ENCODE measurements around the gene MGAT2. TPM values are rescaled to one million over a fixed set of nuclear protein-coding genes. Genes with fewer than 3 reads are reported as not detected.
"Not testable (repeated sequence)": the region's sequence is repeated elsewhere in the genome, so short reads cannot be mapped to it uniquely, and the experiment has no call there.

MGAT2 gene
- total and polyA plus RNA-seq, 4 experiments from 2014 or later: 35.7 to 58.7 (median 50.4) TPM

GRCh38 chr14:49607583-49607982 is 13.0 kb upstream of the MGAT2 start:
- Mint-ChIP-seq H3K4me3 (no peak overlapping the region), H3K27me3 (no peaks in the 10 kb centered on the region), H3K36me3 (peaks cover 3 to 18% of the 10 kb centered on the region in 2 donors), H3K4me1 (peaks cover 0 to 14% (median 4%) of the 10 kb centered on the region in 4 donors), H3K27ac (peak overlapping the region in 1 of 7 donors; percentile 69), H3K9me3 (no peaks in the 10 kb centered on the region)
- intact Hi-C loops (cut with micrococcal nuclease): no loop called here
- no peaks in the 10 kb centered on the region for H3K27me3 ChIP-seq (ENCODE audit: insufficient read depth, low read length)
- H3K4me3 ChIP-seq (ENCODE audit: low read length in 2 of 2): no peak overlapping the region
- H3K36me3 ChIP-seq (ENCODE audit: insufficient read depth, low read length): no peaks in the 10 kb centered on the region
- no peak overlapping the region for H3K27ac ChIP-seq (ENCODE audit: low read depth, low read length)
- POLR2A ChIA-PET (ENCODE audit: partially characterized antibody): interaction anchor here (1.0 kb wide), 1 partner anchor 13 kb away, joined by 5 read pairs; the partner anchor contains the start of genes MGAT2 and RPL36AL
- no peaks in the 10 kb centered on the region for H3K4me1 ChIP-seq (ENCODE audit: insufficient read depth, low read length)
- CTCF ChIA-PET (ENCODE audit: partially characterized antibody): interaction anchor here (1.0 to 2.0 kb wide), 4 partner anchors 9 to 245 kb away, joined by 3 to 10 read pairs (median 3); partner anchors contain the start of genes LRR1, MGAT2, NEMF and RPL36AL
- H3K9me3 ChIP-seq (ENCODE audit: control insufficient read depth in 1 of 2, low read length in 2 of 2): no peaks in the 10 kb centered on the region
- DNase-seq: no peak

GRCh38 chr14:49612251-49612650 is 8.3 kb upstream of the MGAT2 start:
- H3K4me1 ChIP-seq (ENCODE audit: insufficient read depth, low read length): peaks cover 3% of the 10 kb centered on the region
- Mint-ChIP-seq H3K4me3 (no peak overlapping the region), H3K4me1 (peaks cover 0 to 12% (median 4%) of the 10 kb centered on the region in 4 donors), H3K9me3 (no peaks in the 10 kb centered on the region), H3K36me3 (peaks cover under 1 to 18% of the 10 kb centered on the region in 2 donors), H3K27ac (no peak overlapping the region), H3K27me3 (no peaks in the 10 kb centered on the region)
- H3K27me3 ChIP-seq (ENCODE audit: insufficient read depth, low read length): no peaks in the 10 kb centered on the region
- H3K36me3 ChIP-seq (ENCODE audit: insufficient read depth, low read length): no peaks in the 10 kb centered on the region
- intact Hi-C loops (cut with micrococcal nuclease): no loop called here
- CTCF ChIA-PET (ENCODE audit: partially characterized antibody): interaction anchor here (1.2 to 3.1 kb wide), 2 partner anchors 8 to 22 kb away, joined by 3 to 9 read pairs; partner anchors contain the start of genes MGAT2 and RPL36AL
- POLR2A ChIA-PET (ENCODE audit: partially characterized antibody): interaction anchor here (0.6 to 4.5 kb wide), 2 partner anchors 8 to 287 kb away, joined by 5 to 21 read pairs; partner anchors contain the start of genes MGAT2 and RPL36AL
- H3K27ac ChIP-seq (ENCODE audit: low read depth, low read length): no peak overlapping the region
- DNase-seq: no peak
- H3K9me3 ChIP-seq (ENCODE audit: control insufficient read depth in 1 of 2, low read length in 2 of 2): no peaks in the 10 kb centered on the region
- H3K4me3 ChIP-seq (ENCODE audit: low read length in 2 of 2): no peak overlapping the region

GRCh38 chr14:49612671-49613070 is 7.9 kb upstream of the MGAT2 start:
- Mint-ChIP-seq H3K4me1 (peaks cover 4 to 16% (median 6%) of the 10 kb centered on the region in 4 donors), H3K27me3 (no peaks in the 10 kb centered on the region), H3K9me3 (no peaks in the 10 kb centered on the region), H3K36me3 (peaks cover 4 to 22% of the 10 kb centered on the region in 2 donors), H3K27ac (no peak overlapping the region), H3K4me3 (no peak overlapping the region)
- POLR2A ChIA-PET (ENCODE audit: partially characterized antibody): interaction anchor here (4.5 kb wide), 1 partner anchor 8 kb away, joined by 21 read pairs; the partner anchor contains the start of genes MGAT2 and RPL36AL
- H3K4me3 ChIP-seq (ENCODE audit: low read length in 2 of 2): no peak overlapping the region
- H3K36me3 ChIP-seq (ENCODE audit: insufficient read depth, low read length): peaks cover 2% of the 10 kb centered on the region
- CTCF ChIA-PET (ENCODE audit: partially characterized antibody): interaction anchor here (1.2 to 3.1 kb wide), 2 partner anchors 8 to 21 kb away, joined by 3 to 9 read pairs; partner anchors contain the start of genes MGAT2 and RPL36AL
- intact Hi-C loops (cut with micrococcal nuclease): no loop called here
- H3K27me3 ChIP-seq (ENCODE audit: insufficient read depth, low read length): no peaks in the 10 kb centered on the region
- no peak for DNase-seq
- no peak overlapping the region for H3K27ac ChIP-seq (ENCODE audit: low read depth, low read length)
- peaks cover 7% of the 10 kb centered on the region for H3K4me1 ChIP-seq (ENCODE audit: insufficient read depth, low read length)
- no peaks in the 10 kb centered on the region for H3K9me3 ChIP-seq (ENCODE audit: control insufficient read depth in 1 of 2, low read length in 2 of 2)

- Mint-ChIP-seq H3K36me3 (peaks cover 14 to 30% of the 10 kb centered on the region in 2 donors), H3K27me3 (no peaks in the 10 kb centered on the region), H3K9me3 (no peaks in the 10 kb centered on the region), H3K4me3 (no peak overlapping the region), H3K4me1 (peaks cover 14 to 25% (median 16%) of the 10 kb centered on the region in 4 donors), H3K27ac (peak overlapping the region in 3 of 7 donors; percentile 4 to 74 (median 35))
- no peaks in the 10 kb centered on the region for H3K27me3 ChIP-seq (ENCODE audit: insufficient read depth, low read length)
- H3K4me3 ChIP-seq (ENCODE audit: low read length in 2 of 2): no peak overlapping the region
- ChIA-PET POLR2A (ENCODE audit: partially characterized antibody) (no interaction called here), CTCF (ENCODE audit: partially characterized antibody) (interaction anchor here (0.8 to 1.1 kb wide), 2 partner anchors 18 to 20 kb away, joined by 3 to 5 read pairs; no protein-coding TSS in a partner anchor)
- H3K27ac ChIP-seq (ENCODE audit: low read depth, low read length): no peak overlapping the region
- peaks cover 13% of the 10 kb centered on the region for H3K36me3 ChIP-seq (ENCODE audit: insufficient read depth, low read length)
- peaks cover 22% of the 10 kb centered on the region for H3K4me1 ChIP-seq (ENCODE audit: insufficient read depth, low read length)
- intact Hi-C loops (cut with micrococcal nuclease): no loop called here
- H3K9me3 ChIP-seq (ENCODE audit: control insufficient read depth in 1 of 2, low read length in 2 of 2): no peaks in the 10 kb centered on the region
- DNase-seq: no peak
Measured at GRCh38 chr14:49614196-49614595, 6.4 kb upstream of the MGAT2 start.

GRCh38 chr14:49615776-49616175 is 4.8 kb upstream of the MGAT2 start:
- Histone ChIP-seq H3K4me3 (ENCODE audit: low read length in 2 of 2) (no peak overlapping the region), H3K9me3 (ENCODE audit: control insufficient read depth in 1 of 2, low read length in 2 of 2) (no peaks in the 10 kb centered on the region), H3K4me1 (ENCODE audit: insufficient read depth, low read length) (peaks cover 27% of the 10 kb centered on the region), H3K36me3 (ENCODE audit: insufficient read depth, low read length) (peaks cover 13% of the 10 kb centered on the region), H3K27me3 (ENCODE audit: insufficient read depth, low read length) (no peaks in the 10 kb centered on the region), H3K27ac (ENCODE audit: low read depth, low read length) (no peak overlapping the region)
- intact Hi-C loops (cut with micrococcal nuclease): no loop called here
- peak overlapping the region in 1 of 7 donors; percentile 23 for H3K27ac Mint-ChIP-seq
- CTCF ChIA-PET (ENCODE audit: partially characterized antibody): no interaction called here
- H3K4me1 Mint-ChIP-seq: peaks cover 14 to 40% (median 19%) of the 10 kb centered on the region in 4 donors
- POLR2A ChIA-PET (ENCODE audit: partially characterized antibody): interaction anchor here (1.2 kb wide), 1 partner anchor 17 kb away, joined by 3 read pairs; the partner anchor contains the start of gene LRR1
- peaks cover 0 to 3% (median 0%) of the 10 kb centered on the region in 8 donors for H3K9me3 Mint-ChIP-seq
- H3K36me3 Mint-ChIP-seq: peaks cover 14 to 46% of the 10 kb centered on the region in 2 donors
- no peaks in the 10 kb centered on the region for H3K27me3 Mint-ChIP-seq
- no peak overlapping the region for H3K4me3 Mint-ChIP-seq
- DNase-seq: no peak

- peaks cover 14 to 56% of the 10 kb centered on the region in 2 donors for H3K36me3 Mint-ChIP-seq
- Histone ChIP-seq H3K36me3 (ENCODE audit: insufficient read depth, low read length) (peaks cover 13% of the 10 kb centered on the region), H3K9me3 (ENCODE audit: control insufficient read depth in 1 of 2, low read length in 2 of 2) (no peaks in the 10 kb centered on the region), H3K4me1 (ENCODE audit: insufficient read depth, low read length) (peaks cover 43% of the 10 kb centered on the region), H3K4me3 (ENCODE audit: low read length in 2 of 2) (no peak overlapping the region), H3K27me3 (ENCODE audit: insufficient read depth, low read length) (no peaks in the 10 kb centered on the region), H3K27ac (ENCODE audit: low read depth, low read length) (peak overlapping the region; percentile 1)
- H3K4me3 Mint-ChIP-seq: peak overlapping the region in 7 of 8 donors; percentile 3 to 96 (median 25)
- no peaks in the 10 kb centered on the region for H3K27me3 Mint-ChIP-seq
- peaks cover 22 to 52% (median 30%) of the 10 kb centered on the region in 4 donors for H3K4me1 Mint-ChIP-seq
- POLR2A ChIA-PET (ENCODE audit: partially characterized antibody): interaction anchor here (1.1 to 2.4 kb wide), 3 partner anchors 16 to 32 kb away, joined by 4 to 9 read pairs (median 6); partner anchors contain the start of genes LRR1 and RPS29
- intact Hi-C loops (cut with micrococcal nuclease): no loop called here
- no peak for DNase-seq
- peaks cover 0 to 4% (median 0%) of the 10 kb centered on the region in 8 donors for H3K9me3 Mint-ChIP-seq
- CTCF ChIA-PET (ENCODE audit: partially characterized antibody): no interaction called here
- H3K27ac Mint-ChIP-seq: peak overlapping the region; percentile 51 to 100 (median 99)
Measured at GRCh38 chr14:49617852-49618519, 2.6 kb upstream of the MGAT2 start.

- Mint-ChIP-seq H3K27ac (peak overlapping the region; percentile 98 to 100 (median 99)), H3K4me1 (peaks cover 31 to 65% (median 39%) of the 10 kb centered on the region in 4 donors), H3K36me3 (peaks cover 14 to 61% of the 10 kb centered on the region in 2 donors), H3K4me3 (peak overlapping the region; percentile 95 to 99 (median 96))
- H3K9me3 ChIP-seq (ENCODE audit: control insufficient read depth in 1 of 2, low read length in 2 of 2); H3K27me3 ChIP-seq (ENCODE audit: insufficient read depth, low read length); H3K27me3 Mint-ChIP-seq; H3K9me3 Mint-ChIP-seq; DNase-seq; intact Hi-C loops (cut with micrococcal nuclease): not testable (repeated sequence)
- Histone ChIP-seq H3K27ac (ENCODE audit: low read depth, low read length) (peak overlapping the region; percentile 98), H3K4me3 (ENCODE audit: low read length in 2 of 2) (peak overlapping the region; percentile 99 to 100), H3K4me1 (ENCODE audit: insufficient read depth, low read length) (peaks cover 56% of the 10 kb centered on the region), H3K36me3 (ENCODE audit: insufficient read depth, low read length) (peaks cover 13% of the 10 kb centered on the region)
- CTCF ChIA-PET (ENCODE audit: partially characterized antibody): interaction anchor here (0.9 to 7.1 kb wide), 4 partner anchors 14 to 40 kb away, joined by 3 to 135 read pairs (median 34); partner anchors contain the start of genes DNAAF2, LRR1 and RPS29
- POLR2A ChIA-PET (ENCODE audit: partially characterized antibody): interaction anchor here (1.1 to 6.2 kb wide), 9 partner anchors 14 to 497 kb away, joined by 3 to 413 read pairs (median 28); partner anchors contain the start of genes DNAAF2, KLHDC2, LRR1 and RPS29
Measured at GRCh38 chr14:49619273-49619672, 1.3 kb upstream of the MGAT2 start.
